Measurements from ENCODE around the gene ALAD.

DNA sequence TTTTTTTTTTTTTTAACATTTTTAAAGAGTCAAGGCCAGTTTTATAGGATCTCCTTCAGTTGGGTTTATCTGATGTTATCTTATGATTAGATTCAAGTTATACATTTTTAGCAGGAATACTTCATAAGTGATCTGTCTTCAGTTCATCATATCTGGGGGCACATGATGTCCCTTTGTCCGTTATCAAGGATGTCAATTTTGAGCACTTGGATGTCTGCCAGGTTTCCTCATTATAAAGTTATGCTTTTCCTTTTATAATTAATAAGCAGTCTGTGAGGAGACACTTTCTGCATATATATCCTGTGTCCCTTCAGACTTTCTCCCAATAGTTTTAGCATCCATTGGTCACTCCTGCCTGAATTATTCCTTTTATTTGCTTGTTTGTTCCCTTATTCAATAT, 36.1 kb downstream of the ALAD start:
- TF ChIP-seq POLR2A (IDR thresholded peaks at IDR 0.05) = no peak
- TF ChIP-seq, protein P1, sequence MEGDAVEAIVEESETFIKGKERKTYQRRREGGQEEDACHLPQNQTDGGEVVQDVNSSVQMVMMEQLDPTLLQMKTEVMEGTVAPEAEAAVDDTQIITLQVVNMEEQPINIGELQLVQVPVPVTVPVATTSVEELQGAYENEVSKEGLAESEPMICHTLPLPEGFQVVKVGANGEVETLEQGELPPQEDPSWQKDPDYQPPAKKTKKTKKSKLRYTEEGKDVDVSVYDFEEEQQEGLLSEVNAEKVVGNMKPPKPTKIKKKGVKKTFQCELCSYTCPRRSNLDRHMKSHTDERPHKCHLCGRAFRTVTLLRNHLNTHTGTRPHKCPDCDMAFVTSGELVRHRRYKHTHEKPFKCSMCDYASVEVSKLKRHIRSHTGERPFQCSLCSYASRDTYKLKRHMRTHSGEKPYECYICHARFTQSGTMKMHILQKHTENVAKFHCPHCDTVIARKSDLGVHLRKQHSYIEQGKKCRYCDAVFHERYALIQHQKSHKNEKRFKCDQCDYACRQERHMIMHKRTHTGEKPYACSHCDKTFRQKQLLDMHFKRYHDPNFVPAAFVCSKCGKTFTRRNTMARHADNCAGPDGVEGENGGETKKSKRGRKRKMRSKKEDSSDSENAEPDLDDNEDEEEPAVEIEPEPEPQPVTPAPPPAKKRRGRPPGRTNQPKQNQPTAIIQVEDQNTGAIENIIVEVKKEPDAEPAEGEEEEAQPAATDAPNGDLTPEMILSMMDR (IDR thresholded peaks at IDR 0.05) = no peak

All from gastroesophageal sphincter (tissue), 3 donors.